D721Med (cell line): ENCODE data around the gene COLEC12.

Experiments used
- DNase-seq: peaks from one replicate; pipeline ENCODE4 v3.0.0; 2011; ENCODE audit warnings: low spot score; ENCODE audit not compliant: insufficient read length
- FAIRE-seq: peaks from 2 replicates; lab custom pipeline; 2011; peaks lifted over from hg19 to GRCh38; lab: Jason Lieb, UNC
- CTCF ChIP-seq: IDR thresholded peaks from 2 replicates; pipeline ENCODE4 v1.5.1; 2012; ENCODE audit warnings: mild to moderate bottlenecking, control low read depth; ENCODE audit not compliant: insufficient read depth; ENCODE audit errors: missing control alignments

Gene COLEC12

GRCh38 chr18:527146-527545, 26.6 kb upstream of the COLEC12 start:
- TF ChIP-seq CTCF: no peak
- no peak for FAIRE-seq
- no peak for DNase-seq

- no peak for TF ChIP-seq CTCF
- FAIRE-seq (no peak), DNase-seq (no peak)
These were observed 26.2 kb upstream of the COLEC12 start for GRCh38 chr18:526681-527080.

- FAIRE-seq: no peak
- no peak for DNase-seq
- no peak for TF ChIP-seq CTCF
These were observed 24.7 kb upstream of the COLEC12 start for GRCh38 chr18:525036-525797.

GRCh38 chr18:524466-524865, 24.0 kb upstream of the COLEC12 start:
- no peak for TF ChIP-seq CTCF
- FAIRE-seq (no peak), DNase-seq (no peak)

- no peak for TF ChIP-seq CTCF
- DNase-seq (no peak), FAIRE-seq (no peak)
These were observed 23.1 kb upstream of the COLEC12 start for GRCh38 chr18:523561-523960.

- FAIRE-seq: no peak
- DNase-seq: no peak
- TF ChIP-seq CTCF: no peak
These were observed 18.7 kb upstream of the COLEC12 start for GRCh38 chr18:519019-519879.
